Right lobe of liver (tissue), 6 donors: ENCODE data around the gene ST8SIA2. TPM values are rescaled to one million over a fixed set of nuclear protein-coding genes. Genes with fewer than 3 reads are reported as not detected.

Experiments used
- ATAC-seq, 4 donors: fragments of 200-7000 bp; cut with Tn5 transposase; one replicate each; pipeline ENCODE4 v1.9.1; 2020; ENCODE audit warnings: mild to moderate bottlenecking in 4 of 4, moderate library complexity in 4 of 4
- DNase-seq, 3 donors: peaks; one replicate each; pipeline ENCODE4 v3.0.0-alpha.2; 2020
- H3K27ac ChIP-seq, 3 donors: fragments of 200-600 bp; one replicate each; pipeline ENCODE4 v1.8.0; 2022
- H3K27me3 ChIP-seq, 2 donors: fragments of 200-600 bp; one replicate each; pipeline ENCODE4 v1.8.0; 2022
- H3K36me3 ChIP-seq, 4 donors: fragments of 200-600 bp; sonication (generic) in 1 of 4; one replicate each; pipeline versions ENCODE4 v1.5.1 to v1.8.0; 2017 to 2022; ENCODE audit warnings: control low read depth in 1 of 4
- H3K4me1 ChIP-seq, 4 donors: fragments of 200-600 bp; sonication (generic) in 1 of 4; one replicate each; pipeline versions ENCODE4 v1.5.1 to v1.8.0; 2017 to 2022; ENCODE audit warnings: control low read depth in 1 of 4
- H3K4me3 ChIP-seq, 3 donors: fragments of 200-600 bp; one replicate each; pipeline ENCODE4 v1.8.0; 2022
- H3K9me3 ChIP-seq, 4 donors: fragments of 200-600 bp; sonication (generic) in 1 of 4; one replicate each; pipeline versions ENCODE4 v1.5.1 to v1.8.0; 2017 to 2022; ENCODE audit warnings: control low read depth in 1 of 4
- POLR2A ChIP-seq: fragments of 450-650 bp; IDR thresholded peaks from one replicate; pipeline ENCODE4 v1.6.1; 2017; ENCODE audit warnings: antibody characterized with exemption, mild to moderate bottlenecking
- WGBS: methylation state at CpG from one replicate; pipeline ENCODE4 v1.1.6; 2018; ENCODE audit warnings: low coverage, low lambda C conversion rate; ENCODE audit not compliant: insufficient coverage; ENCODE audit errors: missing lambda C conversion rate; 5-methylcytosine and 5-hydroxymethylcytosine counted together
- intact Hi-C, 2 donors: fragments of 100-400 bp; cut with DNase I; formaldehyde crosslinking; loops; one replicate each; pipeline versions ENCODE4 v1.11.2 to v1.14.1; 2022
- total RNA-seq, 6 experiments: library from RNA; depleted of rRNA in 2 of 6; stranded (reverse); fragments of >200 nt in 2 of 6; fragmentation: NEBNext Ultra II Directional in 3 of 6; extraction: Animal tissue kit (Norgen Biotek cat#: 25700) in 3 of 6; gene quantifications; one replicate each; pipeline versions ENCODE4 v1.1.0 to v1.2.4, GENCODE V29; 2016 to 2023
- TF ChIP-seq, protein P1 (sequence below), 4 donors: fragments of 200-600 bp in 3 of 4; fragments of 450-650 bp in 1 of 4; IDR thresholded peaks; one replicate each; pipeline versions ENCODE4 v1.5.1 to v1.8.0; 2016 to 2022; ENCODE audit warnings: antibody characterized with exemption in 4 of 4, mild to moderate bottlenecking in 2 of 4
- donor health status: DM: no; HTN: yes; CAD: no.
- donor health status: DM: no; HTN: no; CAD: no.
- donor health status: DM: no; HTN: no; CAD: no.
- donor health status: DM: no; HTN: yes; CAD: no.
- donor health status: DM: no; HTN: yes; CAD: no.

ST8SIA2 gene
- total RNA-seq, 6 experiments from 2014 or later, result not detected

DNA sequence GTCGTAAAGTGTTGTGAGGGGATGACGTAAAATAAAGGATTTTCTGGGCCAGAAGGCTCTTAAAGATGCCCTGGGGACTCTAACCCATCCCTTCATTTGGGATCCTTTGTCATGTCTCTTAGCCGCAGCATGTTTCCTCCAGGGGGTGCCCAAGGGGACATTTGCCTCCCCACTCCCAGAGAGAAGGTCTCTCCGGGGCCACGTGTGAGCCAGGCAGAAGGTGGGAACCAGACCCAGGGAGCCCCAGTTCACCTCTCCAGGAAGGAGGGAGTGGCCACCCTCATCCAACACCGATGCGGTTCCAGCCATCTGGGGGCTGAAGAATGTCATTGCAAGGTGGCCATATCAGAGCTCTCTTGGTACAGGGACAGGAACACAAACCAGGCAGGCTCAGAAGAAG, 25.2 kb downstream of the ST8SIA2 start:
- no peak for ATAC-seq
- Histone ChIP-seq H3K27ac (no peak overlapping the region), H3K4me1 (no peaks in the 10 kb centered on the region), H3K36me3 (no peaks in the 10 kb centered on the region), H3K4me3 (no peak overlapping the region), H3K27me3 (no peaks in the 10 kb centered on the region), H3K9me3 (no peaks in the 10 kb centered on the region)
- TF ChIP-seq, protein P1, sequence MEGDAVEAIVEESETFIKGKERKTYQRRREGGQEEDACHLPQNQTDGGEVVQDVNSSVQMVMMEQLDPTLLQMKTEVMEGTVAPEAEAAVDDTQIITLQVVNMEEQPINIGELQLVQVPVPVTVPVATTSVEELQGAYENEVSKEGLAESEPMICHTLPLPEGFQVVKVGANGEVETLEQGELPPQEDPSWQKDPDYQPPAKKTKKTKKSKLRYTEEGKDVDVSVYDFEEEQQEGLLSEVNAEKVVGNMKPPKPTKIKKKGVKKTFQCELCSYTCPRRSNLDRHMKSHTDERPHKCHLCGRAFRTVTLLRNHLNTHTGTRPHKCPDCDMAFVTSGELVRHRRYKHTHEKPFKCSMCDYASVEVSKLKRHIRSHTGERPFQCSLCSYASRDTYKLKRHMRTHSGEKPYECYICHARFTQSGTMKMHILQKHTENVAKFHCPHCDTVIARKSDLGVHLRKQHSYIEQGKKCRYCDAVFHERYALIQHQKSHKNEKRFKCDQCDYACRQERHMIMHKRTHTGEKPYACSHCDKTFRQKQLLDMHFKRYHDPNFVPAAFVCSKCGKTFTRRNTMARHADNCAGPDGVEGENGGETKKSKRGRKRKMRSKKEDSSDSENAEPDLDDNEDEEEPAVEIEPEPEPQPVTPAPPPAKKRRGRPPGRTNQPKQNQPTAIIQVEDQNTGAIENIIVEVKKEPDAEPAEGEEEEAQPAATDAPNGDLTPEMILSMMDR (IDR thresholded peaks at IDR 0.05), result no peak
- no peak for TF ChIP-seq POLR2A
- DNase-seq, result no peak
- intact Hi-C loops, result no loop called here
- WGBS, result 42% methylated on average over 7 of the region's 7 CpGs

DNA sequence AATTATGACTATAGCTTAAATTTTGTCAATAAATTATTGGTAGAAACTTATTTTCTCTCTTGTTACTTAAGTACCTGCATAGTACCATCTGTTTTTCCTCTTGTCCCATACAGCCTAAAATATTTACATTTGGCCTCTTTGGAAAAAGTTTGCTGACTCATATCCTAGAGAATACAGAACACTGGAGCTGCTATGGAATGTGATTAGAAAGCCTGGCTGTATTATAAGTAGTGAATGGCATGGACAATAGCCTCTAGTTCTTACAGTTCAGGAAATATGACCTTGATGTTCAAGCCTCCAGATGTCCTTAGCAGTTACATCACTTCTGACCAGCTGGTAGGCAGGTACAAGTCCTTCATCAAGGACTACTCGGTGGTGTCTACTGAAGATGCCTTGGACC, 28.3 kb downstream of the ST8SIA2 start:
- no peaks in the 10 kb centered on the region for H3K36me3 ChIP-seq
- H3K4me1 ChIP-seq, result no peaks in the 10 kb centered on the region
- intact Hi-C loops, result no loop called here
- H3K27ac ChIP-seq, result no peak overlapping the region
- DNase-seq, result no peak
- H3K9me3 ChIP-seq, result no peaks in the 10 kb centered on the region
- 14% methylated on average over 1 of the region's 1 CpG for WGBS
- no peak overlapping the region for H3K4me3 ChIP-seq
- no peaks in the 10 kb centered on the region for H3K27me3 ChIP-seq
- no peak for ATAC-seq
- TF ChIP-seq, protein P1 (IDR thresholded peaks at IDR 0.05), result no peak
- no peak for TF ChIP-seq POLR2A

DNA sequence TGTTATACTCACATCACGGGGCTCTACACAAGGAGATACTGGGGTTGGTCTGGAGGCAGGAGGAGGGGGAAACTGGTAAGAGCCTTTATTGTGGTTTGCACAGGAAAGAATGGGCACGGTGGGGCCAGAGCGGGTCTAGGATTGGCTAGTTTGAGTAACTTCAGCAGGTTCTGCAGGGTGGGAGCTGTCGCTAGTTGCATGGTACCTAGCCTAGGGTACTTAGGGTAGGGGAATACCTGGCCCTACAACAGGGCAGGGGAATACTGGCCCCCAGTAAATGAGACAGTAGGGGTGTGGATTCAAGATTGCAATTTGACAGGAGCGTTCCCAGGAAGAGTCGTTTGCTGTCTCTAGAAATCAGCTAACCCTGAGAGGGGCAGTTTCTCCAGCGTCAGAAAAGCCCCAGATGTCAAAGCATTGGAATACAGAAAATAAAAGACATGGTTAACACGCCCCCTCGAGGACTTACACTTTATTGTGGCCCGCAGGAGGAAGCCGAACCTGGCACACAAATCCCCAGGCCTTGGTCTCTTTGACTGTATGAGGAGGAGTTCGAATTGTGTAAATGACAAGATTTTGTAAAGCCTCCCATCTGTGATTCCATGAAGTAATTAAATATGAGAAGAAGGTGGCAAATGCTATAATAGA, 32.0 kb downstream of the ST8SIA2 start:
- 33% methylated on average over 12 of the region's 12 CpGs for WGBS
- TF ChIP-seq, protein P1 (IDR thresholded peaks at IDR 0.05), result no peak
- TF ChIP-seq POLR2A, result no peak
- Histone ChIP-seq H3K9me3 (no peaks in the 10 kb centered on the region), H3K4me3 (no peak overlapping the region), H3K27me3 (no peaks in the 10 kb centered on the region), H3K36me3 (no peaks in the 10 kb centered on the region), H3K4me1 (no peaks in the 10 kb centered on the region), H3K27ac (no peak overlapping the region)
- DNase-seq (no peak), ATAC-seq (no peak)
- intact Hi-C loops, result no loop called here

DNA sequence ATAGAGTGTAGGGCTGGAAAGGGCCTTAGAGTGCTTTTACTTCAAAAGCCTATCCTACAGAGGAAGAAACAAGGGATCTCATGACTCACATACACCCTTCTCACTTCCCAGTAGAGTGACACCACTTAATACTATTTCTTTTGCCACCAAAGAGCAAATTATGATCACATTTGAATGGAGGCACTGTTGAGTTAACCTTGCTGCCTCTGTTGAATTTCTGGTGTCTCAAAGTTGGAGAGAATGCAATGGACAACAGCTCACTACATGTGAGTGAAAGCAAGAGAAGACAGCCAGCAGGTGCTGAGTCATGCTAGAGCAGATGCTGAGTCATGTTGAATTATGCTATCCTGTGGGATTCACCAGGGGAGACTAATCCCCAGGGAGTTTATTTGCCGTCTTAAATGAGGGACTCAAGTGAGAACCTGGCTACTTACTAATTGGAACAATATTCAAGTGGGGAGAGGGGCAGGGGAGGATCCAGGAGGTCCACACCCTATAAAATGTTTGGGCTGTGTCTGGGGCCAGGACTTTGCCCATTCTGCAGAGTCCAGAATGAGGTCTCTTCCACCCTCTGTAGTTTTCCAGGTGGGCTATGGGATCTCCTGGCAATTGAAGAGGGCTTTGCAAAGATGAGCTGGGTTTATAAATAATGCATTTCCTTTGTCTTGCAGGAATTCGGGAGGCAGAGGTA, 35.8 kb downstream of the ST8SIA2 start:
- no peaks in the 10 kb centered on the region for H3K27me3 ChIP-seq
- 36% methylated on average over 2 of the region's 2 CpGs for WGBS
- intact Hi-C loops, result no loop called here
- no peaks in the 10 kb centered on the region for H3K4me1 ChIP-seq
- ATAC-seq (no peak), DNase-seq (no peak)
- no peak for TF ChIP-seq POLR2A
- TF ChIP-seq, protein P1 (IDR thresholded peaks at IDR 0.05), result no peak
- no peak overlapping the region for H3K4me3 ChIP-seq
- no peaks in the 10 kb centered on the region for H3K36me3 ChIP-seq
- no peaks in the 10 kb centered on the region for H3K9me3 ChIP-seq
- H3K27ac ChIP-seq, result no peak overlapping the region
